ENCODE measurements around the gene SLC39A8. TPM values are rescaled to one million over a fixed set of nuclear protein-coding genes. Genes with fewer than 3 reads are reported as not detected.

The SLC39A8 gene
- total RNA-seq, 1 experiment from 2014 or later = 35.9 TPM

- no peaks in the 10 kb centered on the region for H3K36me3 Mint-ChIP-seq
- POLR2A ChIA-PET = no interaction called here
- no peak for TF ChIP-seq ZNF423 (CRISPR knock-in tag; IDR thresholded peaks at IDR 0.05)
- TF ChIP-seq TP53 (CRISPR knock-in tag; IDR thresholded peaks at IDR 0.05) = no peak
- no peak for TF ChIP-seq CREM (CRISPR knock-in tag; IDR thresholded peaks at IDR 0.05)
- TF ChIP-seq, protein P1, sequence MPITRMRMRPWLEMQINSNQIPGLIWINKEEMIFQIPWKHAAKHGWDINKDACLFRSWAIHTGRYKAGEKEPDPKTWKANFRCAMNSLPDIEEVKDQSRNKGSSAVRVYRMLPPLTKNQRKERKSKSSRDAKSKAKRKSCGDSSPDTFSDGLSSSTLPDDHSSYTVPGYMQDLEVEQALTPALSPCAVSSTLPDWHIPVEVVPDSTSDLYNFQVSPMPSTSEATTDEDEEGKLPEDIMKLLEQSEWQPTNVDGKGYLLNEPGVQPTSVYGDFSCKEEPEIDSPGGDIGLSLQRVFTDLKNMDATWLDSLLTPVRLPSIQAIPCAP (CRISPR knock-in tag; IDR thresholded peaks at IDR 0.05) = no peak
- CTCF ChIA-PET = no interaction called here
- H3K4me1 Mint-ChIP-seq = peaks cover 11% of the 10 kb centered on the region
- DNase-seq (ENCODE audit: low spot score) = no peak
- no peaks in the 10 kb centered on the region for H3K27me3 Mint-ChIP-seq (ENCODE audit: low read depth)
- H3K4me3 Mint-ChIP-seq = no peak overlapping the region
- H3K27ac Mint-ChIP-seq = no peak overlapping the region
- H3K9me3 Mint-ChIP-seq = no peaks in the 10 kb centered on the region
- no peak for ATAC-seq
These were observed 9.6 kb upstream of the SLC39A8 start for GRCh38 chr4:102354671-102355454.

DNA sequence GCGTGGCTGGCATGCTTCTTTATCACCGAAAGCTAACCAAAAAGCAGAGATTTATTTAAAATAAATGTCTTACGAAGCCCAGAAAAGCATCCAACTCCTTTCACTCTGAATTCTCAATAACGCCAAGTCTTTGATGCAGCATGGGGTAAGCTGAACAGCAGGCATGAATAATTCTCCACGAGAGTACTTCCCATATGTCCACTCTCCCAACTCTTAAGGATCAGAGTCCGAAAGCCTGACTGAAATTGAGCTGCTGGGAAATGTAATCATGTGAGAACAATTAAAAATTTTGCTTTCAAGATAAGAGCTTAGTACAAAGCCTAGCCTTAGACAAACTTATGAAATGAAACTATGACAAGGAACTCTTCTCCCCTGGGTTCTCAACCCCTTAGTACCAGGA is 7.5 kb upstream of the SLC39A8 start:
- peaks cover 11% of the 10 kb centered on the region for H3K4me1 Mint-ChIP-seq
- CTCF ChIA-PET = no interaction called here
- ATAC-seq = no peak

DNA sequence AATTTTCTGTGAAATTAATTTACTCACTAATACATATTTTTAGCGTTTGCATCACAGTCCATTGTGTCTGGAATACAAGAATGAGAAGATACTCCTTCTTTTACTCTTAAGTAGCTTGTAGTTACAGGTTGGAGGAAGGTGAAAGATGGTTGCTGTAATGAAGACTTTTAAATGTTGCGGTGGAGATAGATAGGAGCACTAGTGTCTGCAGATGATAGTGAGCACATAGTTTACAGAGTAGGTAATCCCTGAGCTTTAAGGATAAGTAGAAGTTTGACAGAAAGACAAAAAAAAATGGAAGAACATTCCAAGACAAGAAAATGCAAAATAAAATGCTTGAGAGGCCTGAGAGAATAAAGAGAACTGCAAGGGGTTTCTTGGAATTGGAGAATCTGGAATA is 5.4 kb upstream of the SLC39A8 start:
- CTCF ChIA-PET = interaction anchor here (1.1 kb wide), 1 partner anchor 681 kb away, joined by 4 read pairs; no protein-coding TSS in a partner anchor
- ATAC-seq = no peak
- no peak for DNase-seq (ENCODE audit: low spot score)
- TF ChIP-seq NR3C1 (CRISPR knock-in tag; conservative IDR thresholded peaks at IDR 0.05; ENCODE audit: low read depth) (no peak), KAT7 (CRISPR knock-in tag; IDR thresholded peaks at IDR 0.05; ENCODE audit: borderline replicate concordance) (no peak), USF1 (CRISPR knock-in tag; IDR thresholded peaks at IDR 0.05) (no peak), ZNF121 (CRISPR knock-in tag; IDR thresholded peaks at IDR 0.05) (no peak), HMGA2 (CRISPR knock-in tag; IDR thresholded peaks at IDR 0.05) (no peak), RORB (CRISPR knock-in tag; IDR thresholded peaks at IDR 0.05) (no peak), MXD4 (CRISPR knock-in tag; IDR thresholded peaks at IDR 0.05; ENCODE audit: borderline replicate concordance) (no peak), NFYB (CRISPR knock-in tag; conservative IDR thresholded peaks at IDR 0.05; ENCODE audit: low read depth) (no peak), IRF2 (CRISPR knock-in tag; IDR thresholded peaks at IDR 0.05; ENCODE audit: borderline replicate concordance, low read depth) (no peak), EMX1 (CRISPR knock-in tag; IDR thresholded peaks at IDR 0.05) (no peak), CREB1 (CRISPR knock-in tag; IDR thresholded peaks at IDR 0.05) (no peak), ZNF317 (CRISPR knock-in tag; IDR thresholded peaks at IDR 0.05; ENCODE audit: borderline replicate concordance, low read depth) (no peak), ATF3 (CRISPR knock-in tag; conservative IDR thresholded peaks at IDR 0.05) (no peak)
- TF ChIP-seq, protein P2, sequence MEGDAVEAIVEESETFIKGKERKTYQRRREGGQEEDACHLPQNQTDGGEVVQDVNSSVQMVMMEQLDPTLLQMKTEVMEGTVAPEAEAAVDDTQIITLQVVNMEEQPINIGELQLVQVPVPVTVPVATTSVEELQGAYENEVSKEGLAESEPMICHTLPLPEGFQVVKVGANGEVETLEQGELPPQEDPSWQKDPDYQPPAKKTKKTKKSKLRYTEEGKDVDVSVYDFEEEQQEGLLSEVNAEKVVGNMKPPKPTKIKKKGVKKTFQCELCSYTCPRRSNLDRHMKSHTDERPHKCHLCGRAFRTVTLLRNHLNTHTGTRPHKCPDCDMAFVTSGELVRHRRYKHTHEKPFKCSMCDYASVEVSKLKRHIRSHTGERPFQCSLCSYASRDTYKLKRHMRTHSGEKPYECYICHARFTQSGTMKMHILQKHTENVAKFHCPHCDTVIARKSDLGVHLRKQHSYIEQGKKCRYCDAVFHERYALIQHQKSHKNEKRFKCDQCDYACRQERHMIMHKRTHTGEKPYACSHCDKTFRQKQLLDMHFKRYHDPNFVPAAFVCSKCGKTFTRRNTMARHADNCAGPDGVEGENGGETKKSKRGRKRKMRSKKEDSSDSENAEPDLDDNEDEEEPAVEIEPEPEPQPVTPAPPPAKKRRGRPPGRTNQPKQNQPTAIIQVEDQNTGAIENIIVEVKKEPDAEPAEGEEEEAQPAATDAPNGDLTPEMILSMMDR (IDR thresholded peaks at IDR 0.05) = no peak
- H3K36me3 Mint-ChIP-seq = no peaks in the 10 kb centered on the region
- H3K9me3 Mint-ChIP-seq = no peaks in the 10 kb centered on the region
- no peak overlapping the region for H3K27ac Mint-ChIP-seq
- POLR2A ChIA-PET = no interaction called here
- no peak overlapping the region for H3K4me3 Mint-ChIP-seq
- H3K27me3 Mint-ChIP-seq (ENCODE audit: low read depth) = peaks cover 6% of the 10 kb centered on the region
- H3K4me1 Mint-ChIP-seq = peaks cover 21% of the 10 kb centered on the region

More for the DNA sequence above, 7.5 kb upstream of the SLC39A8 start:
- H3K4me3 Mint-ChIP-seq = no peak overlapping the region
- no peak for DNase-seq (ENCODE audit: low spot score)
- no peaks in the 10 kb centered on the region; the same call in 1 of the 2 replicates for H3K27me3 Mint-ChIP-seq (ENCODE audit: low read depth)
- no peak overlapping the region for H3K27ac Mint-ChIP-seq
- no peaks in the 10 kb centered on the region for H3K36me3 Mint-ChIP-seq
- no peaks in the 10 kb centered on the region for H3K9me3 Mint-ChIP-seq
- POLR2A ChIA-PET = no interaction called here
- TF ChIP-seq, protein P1 (CRISPR knock-in tag; IDR thresholded peaks at IDR 0.05) = no peak
- TF ChIP-seq ESRRA (CRISPR knock-in tag; IDR thresholded peaks at IDR 0.05; ENCODE audit: borderline replicate concordance) = no peak
- TF ChIP-seq TCF7 (CRISPR knock-in tag; IDR thresholded peaks at IDR 0.05; ENCODE audit: low read depth) = no peak
- no peak for TF ChIP-seq FOXK1 (CRISPR knock-in tag; IDR thresholded peaks at IDR 0.05)
- TF ChIP-seq, protein P3, sequence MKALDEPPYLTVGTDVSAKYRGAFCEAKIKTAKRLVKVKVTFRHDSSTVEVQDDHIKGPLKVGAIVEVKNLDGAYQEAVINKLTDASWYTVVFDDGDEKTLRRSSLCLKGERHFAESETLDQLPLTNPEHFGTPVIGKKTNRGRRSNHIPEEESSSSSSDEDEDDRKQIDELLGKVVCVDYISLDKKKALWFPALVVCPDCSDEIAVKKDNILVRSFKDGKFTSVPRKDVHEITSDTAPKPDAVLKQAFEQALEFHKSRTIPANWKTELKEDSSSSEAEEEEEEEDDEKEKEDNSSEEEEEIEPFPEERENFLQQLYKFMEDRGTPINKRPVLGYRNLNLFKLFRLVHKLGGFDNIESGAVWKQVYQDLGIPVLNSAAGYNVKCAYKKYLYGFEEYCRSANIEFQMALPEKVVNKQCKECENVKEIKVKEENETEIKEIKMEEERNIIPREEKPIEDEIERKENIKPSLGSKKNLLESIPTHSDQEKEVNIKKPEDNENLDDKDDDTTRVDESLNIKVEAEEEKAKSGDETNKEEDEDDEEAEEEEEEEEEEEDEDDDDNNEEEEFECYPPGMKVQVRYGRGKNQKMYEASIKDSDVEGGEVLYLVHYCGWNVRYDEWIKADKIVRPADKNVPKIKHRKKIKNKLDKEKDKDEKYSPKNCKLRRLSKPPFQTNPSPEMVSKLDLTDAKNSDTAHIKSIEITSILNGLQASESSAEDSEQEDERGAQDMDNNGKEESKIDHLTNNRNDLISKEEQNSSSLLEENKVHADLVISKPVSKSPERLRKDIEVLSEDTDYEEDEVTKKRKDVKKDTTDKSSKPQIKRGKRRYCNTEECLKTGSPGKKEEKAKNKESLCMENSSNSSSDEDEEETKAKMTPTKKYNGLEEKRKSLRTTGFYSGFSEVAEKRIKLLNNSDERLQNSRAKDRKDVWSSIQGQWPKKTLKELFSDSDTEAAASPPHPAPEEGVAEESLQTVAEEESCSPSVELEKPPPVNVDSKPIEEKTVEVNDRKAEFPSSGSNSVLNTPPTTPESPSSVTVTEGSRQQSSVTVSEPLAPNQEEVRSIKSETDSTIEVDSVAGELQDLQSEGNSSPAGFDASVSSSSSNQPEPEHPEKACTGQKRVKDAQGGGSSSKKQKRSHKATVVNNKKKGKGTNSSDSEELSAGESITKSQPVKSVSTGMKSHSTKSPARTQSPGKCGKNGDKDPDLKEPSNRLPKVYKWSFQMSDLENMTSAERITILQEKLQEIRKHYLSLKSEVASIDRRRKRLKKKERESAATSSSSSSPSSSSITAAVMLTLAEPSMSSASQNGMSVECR (CRISPR knock-in tag; IDR thresholded peaks at IDR 0.05; ENCODE audit: borderline replicate concordance) = no peak
- no peak for TF ChIP-seq KAT7 (CRISPR knock-in tag; IDR thresholded peaks at IDR 0.05; ENCODE audit: borderline replicate concordance)
